Stimulated activated CD4-positive, alpha-beta T cell treated with anti-CD3 and anti-CD28 coated beads, Interleukin-15, amount 100 ng/mL, for 24 hours (primary cell): ENCODE data around the gene HOXA10.

Experiments used
- DNase-seq: peaks from one replicate; pipeline ENCODE4 v3.0.0-alpha.2; 2020

HOXA10 gene

GRCh38 chr7:27203365-27203953, 29.3 kb upstream of the HOXA10 start:
- no peak for DNase-seq

GRCh38 chr7:27202862-27203134, 28.7 kb upstream of the HOXA10 start:
- no peak for DNase-seq

- DNase-seq: no peak
Observed at GRCh38 chr7:27202018-27202861, 28.1 kb upstream of the HOXA10 start.

- DNase-seq: no peak
Observed at GRCh38 chr7:27201580-27202017, 27.5 kb upstream of the HOXA10 start.

- DNase-seq: no peak
Observed at GRCh38 chr7:27200761-27201579, 26.9 kb upstream of the HOXA10 start.

- DNase-seq: peak; percentile 49
Observed at GRCh38 chr7:27199849-27200760, 26.0 kb upstream of the HOXA10 start, which contains the start of gene HOXA13. Gene HOXA13, minus strand, starts transcription at chr7:27200091. Its CDS starts 14 bp downstream, at chr7:27200077.

- no peak for DNase-seq
Observed at GRCh38 chr7:27198871-27199801, 25.0 kb upstream of the HOXA10 start.

GRCh38 chr7:27198138-27198841, 24.2 kb upstream of the HOXA10 start:
- DNase-seq: no peak

- no peak for DNase-seq
Observed at GRCh38 chr7:27197137-27198042, 23.3 kb upstream of the HOXA10 start.

- DNase-seq: peak; percentile 89
Observed at GRCh38 chr7:27196287-27196767, 22.2 kb upstream of the HOXA10 start.

- no peak for DNase-seq
Observed at GRCh38 chr7:27194686-27195379, 20.7 kb upstream of the HOXA10 start.

GRCh38 chr7:27194002-27194352, 19.9 kb upstream of the HOXA10 start:
- no peak for DNase-seq

- DNase-seq: no peak
Observed at GRCh38 chr7:27193335-27194001, 19.3 kb upstream of the HOXA10 start.

GRCh38 chr7:27192546-27193334, 18.6 kb upstream of the HOXA10 start:
- DNase-seq: no peak

- DNase-seq: no peak
Observed at GRCh38 chr7:27191833-27192545, 17.9 kb upstream of the HOXA10 start.

GRCh38 chr7:27191161-27191731, 17.1 kb upstream of the HOXA10 start:
- no peak for DNase-seq
